Measurements from ENCODE around the gene HNF1A.
"Not testable (repeated sequence)": the region's sequence is repeated elsewhere in the genome, so short reads cannot be mapped to it uniquely, and the experiment has no call there.

The HNF1A gene

GRCh38 chr12:120978296-120979219 is at the start of gene HNF1A:
HNF1A (plus strand) TSS chr12:120978543; CDS start chr12:120978769, 226 bp downstream.
- DNase-seq = no peak

- DNase-seq = no peak
These were observed 49.3 kb upstream of the HNF1A start for GRCh38 chr12:120928864-120929652.

- DNase-seq = no peak
These were observed 48.3 kb upstream of the HNF1A start for GRCh38 chr12:120930032-120930431.

DNA sequence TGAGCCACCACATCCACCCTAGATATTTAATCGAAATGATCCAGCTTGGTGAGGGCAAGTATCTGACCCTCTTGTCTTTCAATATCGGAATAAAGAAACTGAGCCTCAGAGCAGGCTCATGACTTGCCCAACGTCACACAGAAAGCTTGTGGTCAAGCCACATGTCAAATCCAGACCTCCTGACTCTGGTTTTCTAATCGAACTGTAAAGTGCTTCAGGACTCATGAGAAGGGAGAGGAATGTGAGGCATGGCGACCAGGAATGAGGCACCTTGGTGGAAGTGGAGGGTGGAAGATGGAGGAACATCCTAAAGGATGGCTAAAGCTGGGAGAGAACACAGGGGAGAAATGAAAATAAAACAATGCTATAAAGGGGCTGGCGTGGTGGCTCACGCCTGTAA is 46.3 kb upstream of the HNF1A start:
- DNase-seq = no peak

GRCh38 chr12:120932956-120933526 is 45.3 kb upstream of the HNF1A start:
- DNase-seq = no peak

GRCh38 chr12:120933786-120934185 is 44.6 kb upstream of the HNF1A start:
- DNase-seq = no peak

GRCh38 chr12:120936197-120936596 is 42.1 kb upstream of the HNF1A start:
- no peak for DNase-seq

GRCh38 chr12:120938496-120938895 is 39.8 kb upstream of the HNF1A start:
- DNase-seq = no peak

DNA sequence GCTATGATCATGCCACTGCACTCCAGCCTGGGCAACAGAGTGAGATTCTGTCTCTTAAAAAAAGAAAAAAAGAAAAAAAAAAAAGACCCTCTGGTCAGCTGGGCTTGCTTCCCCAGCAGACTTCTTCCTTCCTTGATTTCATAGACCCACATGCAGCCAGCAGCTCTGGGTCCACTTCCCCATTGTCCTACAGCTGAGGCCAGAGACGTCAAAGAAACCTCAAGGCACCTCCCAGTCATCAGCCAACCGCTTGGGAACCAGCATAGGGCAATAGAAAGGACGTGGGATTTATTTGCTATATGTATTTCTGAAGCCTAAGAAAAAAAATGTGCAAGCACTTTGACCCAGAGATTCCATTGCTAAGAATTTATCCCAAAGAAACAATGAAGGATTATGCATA is 38.8 kb upstream of the HNF1A start:
- DNase-seq = no peak

DNA sequence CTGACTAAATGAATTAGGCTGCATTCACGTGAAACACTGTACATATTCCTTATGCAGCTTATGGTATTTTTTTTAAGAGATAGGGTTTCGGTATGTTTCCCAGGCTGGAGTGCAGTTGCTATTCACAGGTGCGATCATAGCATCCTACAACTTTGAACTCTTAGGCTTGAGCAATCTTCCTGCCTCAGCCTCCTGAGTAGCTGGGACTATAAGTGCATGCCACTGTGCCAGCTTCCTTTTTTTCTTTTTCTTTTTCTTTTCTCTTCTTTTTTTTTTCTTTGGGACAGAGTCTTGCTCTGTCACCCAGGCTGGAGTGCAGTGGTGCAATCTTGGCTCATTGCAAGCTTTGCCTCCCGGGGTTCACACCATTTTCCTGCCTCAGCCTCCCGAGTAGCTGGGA is 38.3 kb upstream of the HNF1A start:
- no peak for DNase-seq

- DNase-seq = no peak
These were observed 37.5 kb upstream of the HNF1A start for GRCh38 chr12:120940799-120941198.

GRCh38 chr12:120941412-120941811 is 36.9 kb upstream of the HNF1A start:
- DNase-seq = no peak

DNA sequence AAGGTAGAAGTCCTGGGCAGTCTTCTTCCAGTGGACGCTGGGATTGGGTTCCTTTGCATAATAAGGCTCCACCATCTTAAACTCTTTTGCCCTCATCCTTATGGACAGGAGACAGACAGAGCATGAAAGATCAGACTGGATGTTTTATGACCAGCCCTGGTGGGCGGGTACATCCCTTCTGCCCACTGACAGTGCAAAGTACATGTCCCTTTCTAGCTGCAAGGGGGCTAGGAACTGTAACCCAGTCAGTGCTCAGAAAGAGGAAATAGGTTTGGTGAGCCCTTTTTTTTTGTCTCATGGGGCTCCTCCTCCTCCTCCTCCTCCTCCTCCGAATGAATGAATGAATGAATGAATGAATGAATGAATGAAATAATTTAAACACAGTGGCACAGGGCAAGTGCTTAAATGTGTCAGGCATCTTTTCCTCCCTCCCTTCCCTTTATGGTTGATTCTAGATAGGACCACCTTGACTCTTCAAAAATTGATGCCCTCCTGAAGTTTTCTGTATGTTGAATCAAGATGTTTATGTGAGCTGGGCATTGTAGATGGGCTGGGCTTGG is 36.4 kb upstream of the HNF1A start:
- no peak for DNase-seq

DNA sequence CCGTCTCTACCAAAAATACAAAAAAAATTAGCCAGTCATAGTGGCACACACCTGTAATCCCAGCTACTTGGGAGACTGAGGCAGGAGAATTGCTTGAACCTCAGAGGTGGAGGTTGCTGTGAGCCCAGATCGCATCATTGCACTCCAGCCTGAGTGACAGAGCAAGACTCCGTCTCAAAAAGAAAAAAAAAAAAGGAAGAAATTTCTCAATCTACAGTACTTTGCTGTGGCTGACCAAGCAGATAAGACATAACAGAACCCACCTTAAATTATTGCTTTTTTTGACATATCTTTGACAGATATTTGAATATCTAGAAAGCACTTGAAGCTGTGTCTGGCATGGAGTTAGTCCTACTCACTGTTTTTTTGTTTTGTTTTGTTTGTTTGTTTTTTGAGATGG is 34.9 kb upstream of the HNF1A start:
- no peak for DNase-seq

DNA sequence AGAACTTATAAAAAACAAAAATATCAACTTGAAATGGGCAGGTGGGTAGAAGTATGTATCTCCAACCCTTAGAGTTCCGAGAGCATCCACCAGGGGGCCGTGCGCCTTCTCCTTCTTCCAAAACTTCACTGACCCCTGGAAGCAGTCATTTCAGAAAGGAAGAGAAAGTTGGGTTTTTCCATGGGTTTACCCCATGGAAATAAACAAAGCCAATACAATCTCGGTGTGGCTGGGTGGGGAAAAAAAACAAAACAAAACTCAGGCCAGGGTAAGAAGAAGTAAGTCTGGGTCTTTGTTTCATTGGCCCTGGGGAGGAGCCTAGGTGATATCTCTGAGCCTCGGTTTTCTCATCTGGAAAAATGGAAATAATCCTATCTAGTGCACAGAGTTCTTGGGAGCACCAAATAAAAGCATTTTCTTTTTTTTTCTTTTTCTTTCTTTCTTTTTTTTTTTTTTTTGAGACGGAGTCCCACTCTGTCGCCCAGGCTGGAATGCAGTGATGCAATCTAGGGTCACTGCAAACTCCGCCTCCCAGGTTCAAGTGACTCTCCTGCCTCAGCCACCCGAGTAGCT is 33.6 kb upstream of the HNF1A start:
- DNase-seq = peak; percentile 7

GRCh38 chr12:120945516-120945915 is 32.8 kb upstream of the HNF1A start:
- not testable (repeated sequence) for DNase-seq

GRCh38 chr12:120950260-120950799 is 28.0 kb upstream of the HNF1A start:
- not testable (repeated sequence) for DNase-seq

- DNase-seq = no peak
These were observed 27.5 kb upstream of the HNF1A start for GRCh38 chr12:120950807-120951206.

DNA sequence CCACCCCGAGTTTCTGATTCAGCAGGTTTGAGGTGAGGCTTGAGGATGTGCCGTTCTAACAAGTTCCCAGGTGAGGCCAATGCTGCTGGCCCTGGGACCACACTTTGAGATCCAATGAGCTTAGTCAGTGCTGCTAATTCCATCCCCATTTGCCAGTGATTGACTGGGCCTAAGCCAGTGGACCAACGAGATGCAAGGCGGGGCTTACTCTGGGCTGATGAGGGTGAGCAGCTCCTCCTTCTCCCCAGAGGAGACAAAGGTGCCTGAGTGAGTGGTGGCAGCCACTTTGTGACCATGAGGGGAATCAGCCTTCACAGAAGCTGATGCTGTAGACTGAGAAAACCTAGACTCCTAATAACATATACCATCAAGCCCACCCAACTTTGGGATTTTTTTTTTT is 23.1 kb upstream of the HNF1A start:
- no peak for DNase-seq

GRCh38 chr12:120956579-120957300 is 21.6 kb upstream of the HNF1A start:
- DNase-seq = no peak

GRCh38 chr12:120959111-120959878 is 19.0 kb upstream of the HNF1A start:
- no peak for DNase-seq

Data from KG1 (cell line).